Spleen (tissue), 7 donors: ENCODE results near the gene LRMDA.

Experiments used
- POLR2AphosphoS5 ChIP-seq, 3 donors: sonication (generic); formaldehyde crosslinking; IDR thresholded peaks; one replicate each; pipeline ENCODE4 v1.5.1; 2017; ENCODE audit warnings: antibody characterized with exemption in 3 of 3
- TF ChIP-seq, protein P1 (sequence below), 11 experiments: fragments of 200-600 bp in 7 of 11; fragments of 450-650 bp in 4 of 11; sonication (generic) in 4 of 11; IDR thresholded peaks in 8 of 11; conservative IDR thresholded peaks in 3 of 11; 1 replicate in 7 of 11; 2 replicates in 4 of 11; pipeline versions ENCODE4 v1.4.0 to v1.8.0; 2016 to 2021; ENCODE audit warnings: antibody characterized with exemption in 11 of 11, inconsistent platforms in 4 of 11, mild to moderate bottlenecking in 1 of 11
- donor health status: DM: no; HTN: no; CAD: no; lungs with moderate emphysema.
- donor health status: DM: no; HTN: no; CAD: no.
- donor health status: DM: no; HTN: no; CAD: no.

DNA sequence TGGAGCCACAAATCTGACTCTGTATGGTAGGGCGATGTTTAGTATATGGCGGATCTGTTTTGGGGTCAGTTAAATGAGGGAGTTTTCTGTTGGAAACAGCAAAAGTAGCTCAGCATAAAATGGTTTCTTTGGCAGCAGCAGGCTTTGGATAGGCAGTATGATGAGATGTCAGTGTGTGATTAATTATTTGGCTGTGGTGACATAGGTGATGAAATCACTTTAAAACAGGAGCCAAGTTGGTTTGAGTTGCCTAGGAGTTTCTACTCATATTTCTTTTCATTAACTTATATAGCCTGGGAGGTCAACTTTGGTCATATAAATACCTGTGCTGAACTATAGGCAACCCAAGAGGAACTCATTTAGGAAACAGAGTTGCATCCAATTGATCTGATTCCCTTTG is 291.2 kb downstream of the LRMDA start:
- TF ChIP-seq, protein P1, sequence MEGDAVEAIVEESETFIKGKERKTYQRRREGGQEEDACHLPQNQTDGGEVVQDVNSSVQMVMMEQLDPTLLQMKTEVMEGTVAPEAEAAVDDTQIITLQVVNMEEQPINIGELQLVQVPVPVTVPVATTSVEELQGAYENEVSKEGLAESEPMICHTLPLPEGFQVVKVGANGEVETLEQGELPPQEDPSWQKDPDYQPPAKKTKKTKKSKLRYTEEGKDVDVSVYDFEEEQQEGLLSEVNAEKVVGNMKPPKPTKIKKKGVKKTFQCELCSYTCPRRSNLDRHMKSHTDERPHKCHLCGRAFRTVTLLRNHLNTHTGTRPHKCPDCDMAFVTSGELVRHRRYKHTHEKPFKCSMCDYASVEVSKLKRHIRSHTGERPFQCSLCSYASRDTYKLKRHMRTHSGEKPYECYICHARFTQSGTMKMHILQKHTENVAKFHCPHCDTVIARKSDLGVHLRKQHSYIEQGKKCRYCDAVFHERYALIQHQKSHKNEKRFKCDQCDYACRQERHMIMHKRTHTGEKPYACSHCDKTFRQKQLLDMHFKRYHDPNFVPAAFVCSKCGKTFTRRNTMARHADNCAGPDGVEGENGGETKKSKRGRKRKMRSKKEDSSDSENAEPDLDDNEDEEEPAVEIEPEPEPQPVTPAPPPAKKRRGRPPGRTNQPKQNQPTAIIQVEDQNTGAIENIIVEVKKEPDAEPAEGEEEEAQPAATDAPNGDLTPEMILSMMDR (IDR thresholded peaks at IDR 0.05 in 8 of 11, conservative IDR thresholded peaks at IDR 0.05 in 3 of 11): no peak
- no peak for TF ChIP-seq POLR2AphosphoS5 (IDR thresholded peaks at IDR 0.05)
